KOPT-K1 (cell line): ENCODE data around the gene C16orf90.
"Not testable (repeated sequence)": the region's sequence is repeated elsewhere in the genome, so short reads cannot be mapped to it uniquely, and the experiment has no call there.

ENCODE experiments used
- H3K27ac ChIP-seq: fragments of 200-600 bp; sonication (generic); 2 replicates; pipeline ENCODE4 v1.5.1; 2016; ENCODE audit warnings: antibody characterized with exemption, mild to moderate bottlenecking, low read depth, low read length; ENCODE audit not compliant: poor library complexity, severe bottlenecking
- H3K36me3 ChIP-seq: fragments of 200-600 bp; sonication (generic); 2 replicates; pipeline ENCODE4 v1.5.1; 2017; ENCODE audit warnings: antibody characterized with exemption, mild to moderate bottlenecking, low read length, moderate library complexity; ENCODE audit not compliant: insufficient read depth
- H3K9me3 ChIP-seq: fragments of 200-600 bp; sonication (generic); 2 replicates; pipeline ENCODE4 v1.5.1; 2017; ENCODE audit warnings: antibody characterized with exemption, low read length, mild to moderate bottlenecking; ENCODE audit not compliant: insufficient read depth, poor library complexity, severe bottlenecking

Gene C16orf90

DNA sequence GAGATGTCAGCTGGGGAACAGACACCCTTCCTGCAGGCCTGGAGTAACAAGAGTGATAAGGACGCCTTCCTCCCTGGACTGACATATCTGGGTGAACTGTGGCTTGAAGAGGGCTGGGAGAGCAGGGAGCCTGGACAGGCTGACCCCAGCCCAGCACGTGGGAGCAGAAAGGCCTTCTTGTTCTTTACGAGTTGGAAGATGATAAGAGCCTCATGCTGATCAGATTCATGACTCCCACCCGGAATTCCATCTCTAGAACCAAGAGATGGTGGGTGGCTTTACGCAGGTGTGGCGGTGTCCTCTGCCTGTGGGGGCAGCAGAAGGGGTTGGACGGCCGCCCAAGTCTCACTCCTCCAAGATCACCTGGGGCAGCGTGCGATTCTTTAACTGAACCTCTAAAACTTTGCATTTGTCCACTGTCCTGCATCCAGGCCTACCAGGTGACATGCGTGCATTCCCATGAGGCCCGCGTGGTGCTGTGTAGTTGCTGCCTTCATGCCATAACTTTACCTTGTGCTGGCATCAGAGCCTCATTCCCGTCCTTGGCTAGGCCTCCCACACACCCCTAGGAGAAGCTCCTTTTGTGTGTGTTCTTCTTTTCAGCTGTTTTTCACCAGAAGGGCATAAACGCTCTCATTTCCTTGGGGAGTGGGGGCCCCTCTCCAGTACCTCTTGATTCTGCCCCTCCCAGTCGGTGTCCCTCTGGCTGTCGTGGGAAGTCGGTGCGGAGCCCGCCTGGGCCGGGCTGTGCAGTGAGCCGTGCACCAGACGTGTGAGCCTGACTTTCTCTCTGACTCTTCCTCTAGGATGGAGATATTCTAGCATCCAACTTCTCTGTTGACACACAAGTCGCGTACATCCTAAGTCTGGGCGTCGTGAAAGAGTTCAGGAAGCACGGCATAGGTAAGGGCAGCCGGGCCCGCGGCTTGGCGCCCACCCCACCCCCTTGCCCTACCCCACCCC is 13.3 kb downstream of the C16orf90 start:
- Histone ChIP-seq H3K9me3 (no peaks in the 10 kb centered on the region), H3K36me3 (peaks cover 84% of the 10 kb centered on the region), H3K27ac (no peak overlapping the region)

DNA sequence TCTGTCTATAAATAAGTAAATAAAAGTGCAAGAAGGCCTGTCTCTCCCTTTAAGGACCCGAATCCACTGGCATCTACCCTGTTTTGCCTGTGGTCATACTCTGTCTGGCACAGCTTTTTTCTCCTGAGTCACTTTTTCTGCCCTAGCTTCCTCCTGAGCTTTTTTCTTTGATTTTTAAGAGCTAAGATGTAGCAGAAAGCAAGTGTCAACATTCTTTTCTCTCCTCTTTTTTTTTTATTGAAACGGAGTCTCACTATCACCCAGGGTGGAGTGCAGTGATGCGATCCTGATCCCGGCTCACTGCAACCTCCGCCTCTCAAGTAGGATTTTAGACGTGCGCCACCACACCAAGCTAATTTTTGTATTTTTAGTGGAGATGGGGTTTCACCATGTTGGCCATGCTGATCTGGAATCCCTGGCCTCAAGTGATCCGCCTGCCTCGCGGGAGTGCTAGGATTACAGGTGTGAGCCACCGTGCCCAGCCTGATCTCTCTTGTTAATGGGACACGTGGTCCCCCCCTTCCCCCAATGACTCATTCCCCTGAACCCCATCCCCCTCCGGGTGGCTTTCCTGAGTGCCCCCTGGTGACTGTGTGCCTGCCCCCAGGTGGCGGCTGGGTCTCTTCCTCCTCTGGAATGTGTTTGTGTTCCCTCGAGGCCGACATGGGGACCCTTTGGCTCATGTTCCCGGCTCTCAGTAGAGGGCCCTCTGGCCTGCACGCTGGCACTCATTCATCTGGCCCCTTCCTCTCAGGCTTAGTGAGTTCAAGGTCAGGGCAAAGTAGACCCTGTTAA is 14.2 kb downstream of the C16orf90 start:
- Histone ChIP-seq H3K27ac (no peak overlapping the region), H3K36me3 (peaks cover 77% of the 10 kb centered on the region), H3K9me3 (no peaks in the 10 kb centered on the region)

DNA sequence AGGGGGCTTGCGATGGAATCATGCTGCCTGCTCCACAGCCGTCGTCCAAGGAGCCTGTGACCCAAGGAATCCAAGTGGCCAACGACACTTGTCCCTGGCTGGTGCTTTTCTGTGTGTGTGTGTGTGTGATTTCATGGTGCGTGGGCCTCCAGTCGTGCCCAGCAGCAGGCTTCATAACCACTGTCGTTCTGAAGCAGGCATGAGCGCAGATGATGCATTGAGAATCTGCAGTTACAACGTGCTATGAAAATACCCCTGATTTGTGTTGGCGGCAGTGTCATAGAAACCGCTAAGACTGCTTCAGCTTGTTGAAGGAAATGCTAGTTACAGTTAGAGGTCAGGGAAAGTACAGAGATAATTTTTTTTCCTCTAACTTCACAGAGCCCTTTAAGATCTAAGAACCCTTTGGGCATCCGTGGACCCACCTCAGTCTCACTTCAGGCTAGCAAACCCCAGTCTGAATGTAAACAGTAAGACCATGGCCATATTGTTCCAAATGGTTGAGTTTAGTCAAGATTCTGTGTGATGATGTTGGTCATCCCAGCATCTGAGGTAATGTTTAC is 15.6 kb downstream of the C16orf90 start:
- H3K36me3 ChIP-seq, result peaks cover 64% of the 10 kb centered on the region
- no peak overlapping the region for H3K27ac ChIP-seq
- no peaks in the 10 kb centered on the region for H3K9me3 ChIP-seq

DNA sequence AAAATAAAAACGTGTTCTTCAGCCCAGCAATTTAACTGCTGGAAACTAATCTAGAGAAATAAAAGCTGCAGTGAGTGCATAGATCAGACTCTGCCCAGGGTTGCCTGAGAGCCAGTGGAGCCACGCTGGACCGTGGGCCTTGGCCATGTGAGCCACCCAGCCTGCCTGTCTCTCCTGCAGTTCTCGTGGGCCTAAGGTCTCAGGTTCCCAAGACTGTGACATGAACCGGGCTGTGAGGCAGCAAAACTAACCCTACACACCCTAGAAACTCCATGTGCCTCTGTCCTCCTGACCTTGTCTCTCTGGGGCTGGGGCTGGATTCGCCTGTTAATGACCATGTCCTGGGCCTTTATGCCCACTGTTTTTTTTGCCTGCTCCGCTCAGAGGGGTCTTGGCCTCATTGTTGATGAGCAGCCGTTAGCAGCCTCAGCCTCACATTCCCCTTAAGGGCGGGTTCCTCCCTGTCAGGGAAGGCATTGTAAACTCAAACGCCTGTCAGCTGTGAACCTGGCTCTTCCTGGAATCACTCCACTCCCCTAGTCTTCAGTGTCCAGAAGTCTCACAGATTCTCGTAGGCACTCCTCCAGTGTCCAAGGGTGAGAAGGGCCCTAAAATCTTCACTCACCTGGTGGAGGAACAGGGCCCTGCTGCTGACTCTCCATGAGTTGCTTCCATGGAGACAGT is 16.9 kb downstream of the C16orf90 start:
- Histone ChIP-seq H3K27ac (no peak overlapping the region), H3K36me3 (peaks cover 50% of the 10 kb centered on the region), H3K9me3 (no peaks in the 10 kb centered on the region)

DNA sequence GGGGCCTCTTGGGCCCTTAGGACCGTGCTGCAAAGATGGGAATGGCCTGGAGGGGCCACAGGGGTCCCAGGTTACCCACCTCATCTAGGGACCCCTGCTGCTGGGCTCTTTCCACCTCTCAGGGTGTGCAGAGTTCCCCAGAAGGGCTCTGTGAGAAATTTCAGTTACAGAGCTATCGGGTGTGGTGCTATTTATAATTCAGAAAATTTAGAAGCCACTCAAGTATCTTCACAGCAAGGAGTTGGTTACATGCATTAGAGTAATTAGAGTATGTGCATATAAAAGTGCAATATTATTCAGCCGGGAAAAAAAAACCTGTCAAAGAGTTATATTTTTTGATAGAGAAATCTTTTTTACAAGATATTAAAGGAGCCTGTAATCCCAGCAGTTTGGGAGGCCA is 18.9 kb downstream of the C16orf90 start:
- Histone ChIP-seq H3K27ac (no peak overlapping the region), H3K9me3 (no peaks in the 10 kb centered on the region), H3K36me3 (peaks cover 30% of the 10 kb centered on the region)

DNA sequence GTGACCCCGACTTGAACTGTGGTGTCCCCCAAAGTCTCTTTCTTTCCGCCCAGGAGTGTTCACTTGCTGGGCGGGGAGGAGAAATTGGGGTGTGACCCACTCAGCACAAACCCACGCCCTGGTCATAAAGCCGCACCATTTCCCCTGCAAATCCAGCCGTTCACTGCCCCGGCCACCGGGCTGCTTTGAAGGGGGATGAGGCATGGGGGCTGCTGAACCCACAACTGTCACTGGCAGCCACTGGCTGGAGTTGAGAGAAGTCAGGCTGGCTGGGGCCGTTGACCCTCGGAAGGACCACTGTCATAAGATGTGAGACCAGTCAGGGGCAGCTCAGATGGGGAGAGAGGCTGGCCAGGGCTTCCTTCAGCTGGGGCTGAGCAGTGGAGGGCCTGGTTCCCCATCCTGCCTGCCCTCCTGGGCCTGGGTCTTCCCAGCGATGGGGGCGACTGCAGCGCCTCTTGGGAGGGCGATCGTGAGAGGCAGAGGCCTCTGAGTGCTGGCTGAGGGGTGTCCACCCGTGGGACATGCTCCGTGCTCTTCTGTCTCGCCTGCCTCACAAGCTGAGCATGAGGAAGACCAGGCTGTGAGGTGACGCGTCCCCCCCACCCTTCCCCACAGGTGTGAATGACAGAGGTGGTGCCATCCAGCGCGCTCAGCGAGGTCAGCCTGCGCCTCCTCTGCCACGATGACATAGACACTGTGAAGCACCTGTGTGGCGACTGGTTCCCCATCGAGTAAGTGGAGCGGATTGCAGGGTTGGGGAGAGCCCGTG is 19.5 kb downstream of the C16orf90 start:
- H3K36me3 ChIP-seq, result peaks cover 25% of the 10 kb centered on the region
- H3K27ac ChIP-seq, result no peak overlapping the region
- no peaks in the 10 kb centered on the region for H3K9me3 ChIP-seq

DNA sequence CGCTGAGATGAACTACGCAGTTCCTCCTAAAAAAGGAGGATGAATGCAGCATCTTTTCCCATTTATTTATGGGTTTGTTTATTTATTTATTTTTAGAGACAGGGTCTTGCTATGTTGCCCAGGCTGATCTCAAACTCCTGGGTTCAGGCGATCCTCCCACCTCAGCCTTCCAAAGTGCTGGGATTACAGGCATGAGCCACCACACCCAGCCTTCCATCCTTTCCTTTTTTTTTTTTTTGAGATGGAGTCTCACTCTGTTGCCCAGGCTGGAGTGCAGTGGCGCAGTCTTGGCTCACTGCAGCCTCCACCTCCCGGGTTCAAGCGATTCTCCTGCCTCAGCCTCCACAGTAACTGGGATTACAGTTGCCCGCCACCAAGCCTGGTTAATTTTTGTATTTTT is 20.4 kb downstream of the C16orf90 start:
- not testable (repeated sequence) for H3K27ac ChIP-seq, H3K9me3 ChIP-seq
- H3K36me3 ChIP-seq, result peaks cover 23% of the 10 kb centered on the region

DNA sequence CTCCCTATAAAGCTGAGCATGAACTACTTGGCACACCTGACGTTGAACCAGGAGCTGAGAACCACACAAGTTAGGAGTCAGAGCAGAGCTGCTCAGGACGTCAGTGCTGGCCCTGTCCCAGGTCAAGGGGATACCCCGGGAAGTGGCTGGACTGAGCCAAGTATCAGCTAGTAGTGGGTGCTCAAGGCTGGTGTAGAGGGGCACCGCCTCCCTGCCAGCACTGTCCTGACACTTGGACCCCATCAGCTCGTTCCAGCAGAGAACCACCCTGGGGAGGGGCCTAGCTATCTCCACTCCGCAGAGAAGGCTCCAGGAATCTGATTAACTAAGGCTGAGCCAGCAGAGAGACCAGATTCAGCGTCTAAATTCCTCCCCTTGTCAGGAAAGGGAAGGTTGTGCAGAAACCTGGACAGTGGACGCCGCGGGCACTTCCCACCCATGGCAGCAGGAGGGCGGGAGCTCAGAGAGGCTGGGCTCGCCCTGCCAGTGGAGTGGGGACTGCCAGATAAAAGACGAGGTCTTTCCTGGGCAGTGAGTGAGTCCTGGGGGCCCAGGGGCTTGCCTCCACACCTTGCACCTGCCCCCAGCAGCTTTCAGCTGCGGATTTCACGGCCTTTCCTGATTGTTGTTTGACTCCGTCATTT is 21.0 kb downstream of the C16orf90 start:
- H3K9me3 ChIP-seq, result no peaks in the 10 kb centered on the region
- peaks cover 17% of the 10 kb centered on the region for H3K36me3 ChIP-seq
- H3K27ac ChIP-seq, result no peak overlapping the region

DNA sequence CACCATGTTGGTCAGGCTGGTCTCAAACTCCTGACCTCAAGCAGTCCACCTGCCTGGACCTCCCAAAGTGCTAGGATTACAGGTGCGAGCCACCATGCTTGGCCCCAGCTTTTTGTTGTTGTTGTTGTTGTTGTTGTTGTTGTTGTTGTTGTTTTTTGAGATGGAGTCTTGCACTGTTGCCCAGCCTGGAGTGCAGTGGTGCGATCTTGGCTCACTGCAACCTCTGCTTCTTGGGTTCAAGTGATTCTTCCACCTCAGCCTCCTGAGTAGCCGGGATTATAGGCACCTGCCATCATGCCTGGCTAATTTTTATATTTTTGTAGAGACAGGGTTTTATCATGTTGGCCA is 21.7 kb downstream of the C16orf90 start:
- not testable (repeated sequence) for H3K9me3 ChIP-seq, H3K27ac ChIP-seq
- peaks cover 10% of the 10 kb centered on the region; the same call in 1 of the 2 replicates for H3K36me3 ChIP-seq

DNA sequence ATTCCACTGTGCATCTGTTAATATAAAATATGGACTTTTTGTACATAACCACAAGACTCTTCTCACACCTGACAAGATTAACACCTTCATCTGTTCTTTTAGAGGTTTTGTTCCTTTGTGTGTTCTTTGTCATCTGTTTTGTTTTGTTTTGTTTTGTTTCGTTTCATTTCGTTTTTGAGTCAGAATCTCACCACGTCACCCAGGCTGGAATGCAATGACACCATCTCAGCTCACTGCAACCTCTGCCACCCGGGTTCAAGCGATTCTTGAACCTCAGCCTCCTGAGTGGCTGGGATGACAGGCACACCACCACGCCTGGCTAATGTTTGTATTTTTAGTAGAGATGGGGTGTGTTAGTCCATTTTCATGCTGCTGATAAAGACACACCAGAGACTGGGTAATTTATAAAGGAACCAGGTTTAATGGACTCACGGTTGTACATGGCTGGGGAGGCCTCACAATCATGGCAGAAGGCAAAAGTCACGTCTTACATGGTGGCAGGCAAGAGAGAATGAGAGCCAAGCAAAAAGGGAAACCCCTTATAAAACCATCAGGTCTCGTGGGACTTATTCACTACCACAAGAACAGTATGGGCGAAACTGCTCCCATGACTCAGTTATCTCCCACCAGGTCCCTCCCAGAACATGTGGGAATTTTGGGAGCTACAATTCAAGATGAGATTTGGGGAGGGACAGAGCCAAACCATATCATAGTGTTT is 22.3 kb downstream of the C16orf90 start:
- peaks cover 6% of the 10 kb centered on the region; the same call in 1 of the 2 replicates for H3K36me3 ChIP-seq
- H3K27ac ChIP-seq, result no peak overlapping the region
- H3K9me3 ChIP-seq, result no peaks in the 10 kb centered on the region

DNA sequence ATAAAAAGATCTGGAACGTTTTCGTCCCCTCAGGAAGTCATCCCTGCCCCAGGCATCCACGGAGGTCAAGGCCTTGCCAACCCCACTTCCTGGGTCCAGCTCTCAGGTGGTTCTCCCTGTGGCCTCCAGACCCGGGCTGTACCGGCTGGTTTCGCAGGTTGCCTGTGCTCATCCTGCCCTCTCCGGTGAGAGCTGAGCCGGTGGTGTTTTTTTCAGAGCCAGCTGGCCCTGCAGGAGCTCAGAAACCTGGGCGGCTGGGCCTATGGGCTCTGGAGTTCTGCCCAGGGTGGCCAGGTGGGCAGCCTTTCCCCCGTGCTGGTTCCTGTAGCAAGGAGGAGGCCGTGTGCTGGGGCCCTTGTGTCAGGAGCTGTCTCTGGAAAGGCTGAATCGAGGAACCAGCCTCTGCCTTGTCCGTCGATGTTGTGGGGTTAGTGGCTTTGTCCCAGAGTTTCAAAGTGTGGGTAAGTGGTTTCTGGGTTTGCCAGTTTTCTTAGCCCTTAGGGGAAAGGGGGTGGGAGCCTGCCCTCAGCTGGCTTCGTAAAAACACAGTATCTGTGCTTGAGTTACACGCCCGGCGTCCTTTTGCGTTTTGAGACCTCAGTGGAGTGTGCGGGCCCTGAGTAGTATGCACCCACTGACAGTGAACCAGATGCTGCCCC is 23.6 kb downstream of the C16orf90 start:
- H3K27ac ChIP-seq, result no peak overlapping the region
- H3K36me3 ChIP-seq, result peaks cover 13% of the 10 kb centered on the region; the same call in 1 of the 2 replicates
- no peaks in the 10 kb centered on the region for H3K9me3 ChIP-seq

DNA sequence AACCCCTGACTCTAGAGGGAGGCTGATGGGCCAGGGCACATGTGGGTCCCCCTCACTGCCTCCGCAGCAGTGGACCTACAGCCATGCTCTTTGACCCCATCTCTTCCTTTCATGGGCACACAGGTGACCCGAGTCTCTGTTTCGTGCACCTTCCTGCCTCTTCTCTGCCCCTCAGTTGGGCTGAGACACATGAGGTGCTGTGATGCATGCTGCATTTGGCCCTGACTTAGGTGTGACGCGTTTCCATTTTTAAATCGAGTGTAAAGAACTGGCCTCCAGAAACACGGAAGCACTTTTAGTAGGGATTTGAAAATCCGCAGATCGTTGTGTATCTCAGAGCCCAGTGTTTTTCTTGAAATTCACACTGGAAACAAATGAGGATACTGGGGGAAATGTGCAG is 24.6 kb downstream of the C16orf90 start:
- no peaks in the 10 kb centered on the region for H3K9me3 ChIP-seq

DNA sequence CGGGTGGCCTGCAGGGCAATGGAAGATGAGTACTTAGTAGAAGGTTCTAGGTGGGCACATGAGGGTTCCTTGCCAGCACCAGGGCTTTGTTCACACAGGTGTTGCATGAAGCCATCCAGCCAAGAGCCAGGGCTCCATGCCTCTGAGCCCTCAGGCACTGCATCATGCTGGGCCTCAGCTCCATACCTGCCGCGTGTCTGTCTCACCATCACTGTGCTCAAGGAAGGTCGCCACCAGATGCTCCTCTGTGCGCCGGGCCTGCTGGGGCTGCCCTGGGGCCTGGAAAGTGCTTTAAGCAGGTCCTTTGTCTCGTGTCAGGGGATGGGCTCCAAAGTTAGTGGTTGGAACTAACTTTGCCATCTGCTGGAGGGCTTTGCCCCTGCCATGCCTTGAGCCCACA is 25.6 kb downstream of the C16orf90 start:
- peaks cover 28% of the 10 kb centered on the region; the same call in 1 of the 2 replicates for H3K36me3 ChIP-seq
- H3K27ac ChIP-seq, result no peak overlapping the region
- no peaks in the 10 kb centered on the region for H3K9me3 ChIP-seq

More for the DNA sequence above, 24.6 kb downstream of the C16orf90 start:
- H3K36me3 ChIP-seq, result peaks cover 23% of the 10 kb centered on the region; the same call in 1 of the 2 replicates
- no peak overlapping the region for H3K27ac ChIP-seq
